ENCODE results near the gene TIMELESS. TPM values are rescaled to one million over a fixed set of nuclear protein-coding genes. Genes with fewer than 3 reads are reported as not detected.
A peak's percentile ranks its signal among the peaks of the same experiment; 100 is the strongest.

TIMELESS gene
- total and polyA plus RNA-seq, 4 donors = 5.1 to 17.6 (median 10.3) TPM

DNA sequence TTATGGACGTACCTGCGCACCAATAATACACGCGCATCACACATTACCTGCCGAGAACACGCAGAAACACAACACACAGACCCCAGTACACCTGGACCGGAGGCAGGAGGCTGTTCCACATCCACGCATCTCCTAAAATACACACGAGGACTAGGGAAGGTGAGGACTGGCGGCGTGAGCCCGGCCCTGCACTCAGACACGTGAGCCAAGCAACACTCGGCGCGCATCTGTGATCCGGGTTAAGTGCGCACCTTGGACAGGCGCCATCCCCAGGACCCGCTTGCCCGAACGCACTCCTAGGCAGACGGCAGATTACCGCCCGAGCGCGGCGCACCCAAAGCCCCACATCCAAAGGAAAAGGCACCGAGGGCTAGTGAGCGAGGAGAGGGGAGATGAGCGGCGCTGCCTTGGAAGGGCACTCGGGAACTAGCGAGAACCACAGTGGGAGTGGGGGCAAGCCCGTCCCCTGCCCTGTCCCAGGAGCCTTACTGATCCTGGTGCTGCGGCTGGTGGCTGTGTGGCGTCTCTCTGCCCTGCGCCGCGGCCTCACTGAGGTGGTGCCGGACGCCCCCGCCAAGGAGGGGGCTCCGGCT, 38.3 kb upstream of the TIMELESS start:
- DNase-seq (ENCODE audit: low spot score) = peak; percentile 50
- Histone ChIP-seq H3K4me3 (ENCODE audit: low read depth in 1 of 3, low read length in 3 of 3) (peak overlapping the region; percentile 54 to 60 (median 55)), H3K9me3 (ENCODE audit: control insufficient read depth in 4 of 4, low read length in 3 of 4) (no peaks in the 10 kb centered on the region), H3K4me1 (ENCODE audit: control insufficient read depth in 4 of 4, insufficient read depth in 4 of 4, low read length in 3 of 4) (peaks cover 0 to 44% (median 27%) of the 10 kb centered on the region in 4 donors), H3K36me3 (ENCODE audit: control insufficient read depth in 4 of 4, insufficient read depth in 3 of 4, low read depth in 1 of 4, low read length in 3 of 4) (peaks cover 0 to 1% (median 0%) of the 10 kb centered on the region in 4 donors), H3K27ac (ENCODE audit: low read depth in 1 of 2, low read length in 2 of 2) (peak overlapping the region; percentile 78 to 81), H3K27me3 (ENCODE audit: control insufficient read depth in 4 of 4, insufficient read depth in 4 of 4, low read length in 3 of 4) (no peaks in the 10 kb centered on the region), H3K9ac (ENCODE audit: low read depth in 1 of 2, low read length in 2 of 2) (peak overlapping the region; percentile 30 to 52)
- TF ChIP-seq, protein P1, sequence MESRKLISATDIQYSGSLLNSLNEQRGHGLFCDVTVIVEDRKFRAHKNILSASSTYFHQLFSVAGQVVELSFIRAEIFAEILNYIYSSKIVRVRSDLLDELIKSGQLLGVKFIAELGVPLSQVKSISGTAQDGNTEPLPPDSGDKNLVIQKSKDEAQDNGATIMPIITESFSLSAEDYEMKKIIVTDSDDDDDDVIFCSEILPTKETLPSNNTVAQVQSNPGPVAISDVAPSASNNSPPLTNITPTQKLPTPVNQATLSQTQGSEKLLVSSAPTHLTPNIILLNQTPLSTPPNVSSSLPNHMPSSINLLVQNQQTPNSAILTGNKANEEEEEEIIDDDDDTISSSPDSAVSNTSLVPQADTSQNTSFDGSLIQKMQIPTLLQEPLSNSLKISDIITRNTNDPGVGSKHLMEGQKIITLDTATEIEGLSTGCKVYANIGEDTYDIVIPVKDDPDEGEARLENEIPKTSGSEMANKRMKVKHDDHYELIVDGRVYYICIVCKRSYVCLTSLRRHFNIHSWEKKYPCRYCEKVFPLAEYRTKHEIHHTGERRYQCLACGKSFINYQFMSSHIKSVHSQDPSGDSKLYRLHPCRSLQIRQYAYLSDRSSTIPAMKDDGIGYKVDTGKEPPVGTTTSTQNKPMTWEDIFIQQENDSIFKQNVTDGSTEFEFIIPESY (IDR thresholded peaks at IDR 0.05) = no peak
- TF ChIP-seq, protein P2, sequence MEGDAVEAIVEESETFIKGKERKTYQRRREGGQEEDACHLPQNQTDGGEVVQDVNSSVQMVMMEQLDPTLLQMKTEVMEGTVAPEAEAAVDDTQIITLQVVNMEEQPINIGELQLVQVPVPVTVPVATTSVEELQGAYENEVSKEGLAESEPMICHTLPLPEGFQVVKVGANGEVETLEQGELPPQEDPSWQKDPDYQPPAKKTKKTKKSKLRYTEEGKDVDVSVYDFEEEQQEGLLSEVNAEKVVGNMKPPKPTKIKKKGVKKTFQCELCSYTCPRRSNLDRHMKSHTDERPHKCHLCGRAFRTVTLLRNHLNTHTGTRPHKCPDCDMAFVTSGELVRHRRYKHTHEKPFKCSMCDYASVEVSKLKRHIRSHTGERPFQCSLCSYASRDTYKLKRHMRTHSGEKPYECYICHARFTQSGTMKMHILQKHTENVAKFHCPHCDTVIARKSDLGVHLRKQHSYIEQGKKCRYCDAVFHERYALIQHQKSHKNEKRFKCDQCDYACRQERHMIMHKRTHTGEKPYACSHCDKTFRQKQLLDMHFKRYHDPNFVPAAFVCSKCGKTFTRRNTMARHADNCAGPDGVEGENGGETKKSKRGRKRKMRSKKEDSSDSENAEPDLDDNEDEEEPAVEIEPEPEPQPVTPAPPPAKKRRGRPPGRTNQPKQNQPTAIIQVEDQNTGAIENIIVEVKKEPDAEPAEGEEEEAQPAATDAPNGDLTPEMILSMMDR (IDR thresholded peaks at IDR 0.05; ENCODE audit: low read depth, low read length, missing input control) = no peak
- TF ChIP-seq SP1 (IDR thresholded peaks at IDR 0.05) = no peak
- TF ChIP-seq EGR1 (IDR thresholded peaks at IDR 0.05; ENCODE audit: low read depth in 2 of 2) = peak; percentile 81 to 93
- no peak for TF ChIP-seq JUND (IDR thresholded peaks at IDR 0.05)
- TF ChIP-seq, protein P3, sequence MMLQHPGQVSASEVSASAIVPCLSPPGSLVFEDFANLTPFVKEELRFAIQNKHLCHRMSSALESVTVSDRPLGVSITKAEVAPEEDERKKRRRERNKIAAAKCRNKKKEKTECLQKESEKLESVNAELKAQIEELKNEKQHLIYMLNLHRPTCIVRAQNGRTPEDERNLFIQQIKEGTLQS (IDR thresholded peaks at IDR 0.05) = no peak
- TF ChIP-seq NR2F2 (IDR thresholded peaks at IDR 0.05) = no peak
- no peak for TF ChIP-seq YY1 (IDR thresholded peaks at IDR 0.05)
- TF ChIP-seq HNF4G (IDR thresholded peaks at IDR 0.05) = no peak
- no peak for TF ChIP-seq TAF1 (conservative IDR thresholded peaks at IDR 0.05)
- no peak for TF ChIP-seq RAD21 (IDR thresholded peaks at IDR 0.05)
- TF ChIP-seq GABPA (IDR thresholded peaks at IDR 0.05 in 1 of 2, conservative IDR thresholded peaks at IDR 0.05 in 1 of 2) = no peak
- no peak for TF ChIP-seq FOXA1 (IDR thresholded peaks at IDR 0.05)
- peak in 1 of 2 donors; percentile 38 for TF ChIP-seq RXRA (IDR thresholded peaks at IDR 0.05)
- no peak for TF ChIP-seq HNF4A (conservative IDR thresholded peaks at IDR 0.05)
- TF ChIP-seq, protein P4, sequence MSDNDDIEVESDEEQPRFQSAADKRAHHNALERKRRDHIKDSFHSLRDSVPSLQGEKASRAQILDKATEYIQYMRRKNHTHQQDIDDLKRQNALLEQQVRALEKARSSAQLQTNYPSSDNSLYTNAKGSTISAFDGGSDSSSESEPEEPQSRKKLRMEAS (IDR thresholded peaks at IDR 0.05) = peak; percentile 64
- TF ChIP-seq, protein P5, sequence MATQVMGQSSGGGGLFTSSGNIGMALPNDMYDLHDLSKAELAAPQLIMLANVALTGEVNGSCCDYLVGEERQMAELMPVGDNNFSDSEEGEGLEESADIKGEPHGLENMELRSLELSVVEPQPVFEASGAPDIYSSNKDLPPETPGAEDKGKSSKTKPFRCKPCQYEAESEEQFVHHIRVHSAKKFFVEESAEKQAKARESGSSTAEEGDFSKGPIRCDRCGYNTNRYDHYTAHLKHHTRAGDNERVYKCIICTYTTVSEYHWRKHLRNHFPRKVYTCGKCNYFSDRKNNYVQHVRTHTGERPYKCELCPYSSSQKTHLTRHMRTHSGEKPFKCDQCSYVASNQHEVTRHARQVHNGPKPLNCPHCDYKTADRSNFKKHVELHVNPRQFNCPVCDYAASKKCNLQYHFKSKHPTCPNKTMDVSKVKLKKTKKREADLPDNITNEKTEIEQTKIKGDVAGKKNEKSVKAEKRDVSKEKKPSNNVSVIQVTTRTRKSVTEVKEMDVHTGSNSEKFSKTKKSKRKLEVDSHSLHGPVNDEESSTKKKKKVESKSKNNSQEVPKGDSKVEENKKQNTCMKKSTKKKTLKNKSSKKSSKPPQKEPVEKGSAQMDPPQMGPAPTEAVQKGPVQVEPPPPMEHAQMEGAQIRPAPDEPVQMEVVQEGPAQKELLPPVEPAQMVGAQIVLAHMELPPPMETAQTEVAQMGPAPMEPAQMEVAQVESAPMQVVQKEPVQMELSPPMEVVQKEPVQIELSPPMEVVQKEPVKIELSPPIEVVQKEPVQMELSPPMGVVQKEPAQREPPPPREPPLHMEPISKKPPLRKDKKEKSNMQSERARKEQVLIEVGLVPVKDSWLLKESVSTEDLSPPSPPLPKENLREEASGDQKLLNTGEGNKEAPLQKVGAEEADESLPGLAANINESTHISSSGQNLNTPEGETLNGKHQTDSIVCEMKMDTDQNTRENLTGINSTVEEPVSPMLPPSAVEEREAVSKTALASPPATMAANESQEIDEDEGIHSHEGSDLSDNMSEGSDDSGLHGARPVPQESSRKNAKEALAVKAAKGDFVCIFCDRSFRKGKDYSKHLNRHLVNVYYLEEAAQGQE (IDR thresholded peaks at IDR 0.05) = peak; percentile 24
- TF ChIP-seq FOXA2 (IDR thresholded peaks at IDR 0.05) = no peak
- WGBS = 4% methylated on average over 44 of the region's 44 CpGs

Measured in liver (tissue), 9 donors.